ENCODE results near the gene NDUFV1.
A peak's percentile ranks its signal among the peaks of the same experiment; 100 is the strongest.
"Not testable (repeated sequence)": the region's sequence is repeated elsewhere in the genome, so short reads cannot be mapped to it uniquely, and the experiment has no call there.

Gene NDUFV1

GRCh38 chr11:67611165-67611564 lies 4.4 kb downstream of the NDUFV1 start:
- FAIRE-seq, result no peak
- DNase-seq (ENCODE audit: low spot score), result no peak

GRCh38 chr11:67611704-67612587 lies 5.2 kb downstream of the NDUFV1 start:
- DNase-seq (ENCODE audit: low spot score) (no peak), FAIRE-seq (no peak)

- DNase-seq (ENCODE audit: low spot score) (no peak), FAIRE-seq (no peak)
Observed at GRCh38 chr11:67612751-67613150, 6.0 kb downstream of the NDUFV1 start.

- DNase-seq (ENCODE audit: low spot score) (no peak), FAIRE-seq (no peak)
Observed at GRCh38 chr11:67613313-67613959, 6.7 kb downstream of the NDUFV1 start.

GRCh38 chr11:67613960-67614715 lies 7.4 kb downstream of the NDUFV1 start:
- DNase-seq (ENCODE audit: low spot score), result peak; percentile 51
- no peak for FAIRE-seq

- FAIRE-seq, result no peak
- DNase-seq (ENCODE audit: low spot score), result peak; percentile 57
Observed at GRCh38 chr11:67614730-67615714, 8.3 kb downstream of the NDUFV1 start.

GRCh38 chr11:67615728-67616430 lies 9.1 kb downstream of the NDUFV1 start:
- DNase-seq (ENCODE audit: low spot score) (no peak), FAIRE-seq (no peak)

GRCh38 chr11:67616431-67617242 lies 9.9 kb downstream of the NDUFV1 start:
- no peak for FAIRE-seq
- DNase-seq (ENCODE audit: low spot score), result no peak

- DNase-seq (ENCODE audit: low spot score) (no peak), FAIRE-seq (no peak)
Observed at GRCh38 chr11:67617243-67617953, 10.7 kb downstream of the NDUFV1 start.

- FAIRE-seq; DNase-seq (ENCODE audit: low spot score): not testable (repeated sequence)
Observed at GRCh38 chr11:67618901-67619659, 12.3 kb downstream of the NDUFV1 start.

GRCh38 chr11:67619683-67620618 lies 13.2 kb downstream of the NDUFV1 start:
- DNase-seq (ENCODE audit: low spot score); FAIRE-seq: not testable (repeated sequence)

- not testable (repeated sequence) for FAIRE-seq
- peak; percentile 37 for DNase-seq (ENCODE audit: low spot score)
Observed at GRCh38 chr11:67620621-67621020, 13.9 kb downstream of the NDUFV1 start.

GRCh38 chr11:67621928-67622327 lies 15.2 kb downstream of the NDUFV1 start:
- not testable (repeated sequence) for FAIRE-seq; DNase-seq (ENCODE audit: low spot score)

- FAIRE-seq; DNase-seq (ENCODE audit: low spot score): not testable (repeated sequence)
Observed at GRCh38 chr11:67622905-67623304, 16.2 kb downstream of the NDUFV1 start.

GRCh38 chr11:67623795-67624194 lies 17.1 kb downstream of the NDUFV1 start:
- not testable (repeated sequence) for FAIRE-seq

GRCh38 chr11:67626131-67626833 lies 19.5 kb downstream of the NDUFV1 start:
- DNase-seq (ENCODE audit: low spot score); FAIRE-seq: not testable (repeated sequence)

More at GRCh38 chr11:67623795-67624194, 17.1 kb downstream of the NDUFV1 start:
- not testable (repeated sequence) for DNase-seq (ENCODE audit: low spot score)

All from urothelium cell line (cell line).